K562 (cell line): ENCODE results near the gene DRC1. TPM values are rescaled to one million over a fixed set of nuclear protein-coding genes. Genes with fewer than 3 reads are reported as not detected.

Experiments used
- BHLHE40 ChIP-seq: IDR thresholded peaks from 2 replicates; pipeline ENCODE4 v1.6.1; 2011; ENCODE audit warnings: low read length, improper control_type of control experiment
- EWSR1 ChIP-seq: fragments of 450-650 bp; IDR thresholded peaks from 2 replicates; pipeline ENCODE4 v1.6.1; 2018; ENCODE audit warnings: borderline replicate concordance, mild to moderate bottlenecking, low read depth, moderate library complexity; ENCODE audit not compliant: partially characterized antibody
- JUND ChIP-seq, 2 experiments: IDR thresholded peaks; 2 replicates in 1 of 2; 3 replicates in 1 of 2; pipeline ENCODE4 v1.6.1; 2011; ENCODE audit warnings: borderline replicate concordance in 2 of 2, low read depth in 2 of 2, low read length in 2 of 2, improper control_type of control experiment in 1 of 2, missing biosample characterization in 1 of 2, missing genetic modification characterization in 1 of 2, missing genetic modification reagents in 1 of 2
- KHSRP ChIP-seq: fragments of 450-650 bp; IDR thresholded peaks from 2 replicates; pipeline ENCODE4 v1.6.1; 2017
- NEUROD1 ChIP-seq: fragments of 150-350 bp; IDR thresholded peaks from 2 replicates; pipeline ENCODE4 v1.6.1; 2014; ENCODE audit warnings: borderline replicate concordance, low read length, low read depth; ENCODE audit not compliant: partially characterized antibody
- NFE2 ChIP-seq: IDR thresholded peaks from 2 replicates; pipeline ENCODE4 v1.6.1; 2014; ENCODE audit warnings: antibody characterized with exemption, low read depth
- NFE2L1 ChIP-seq: fragments of 450-650 bp; IDR thresholded peaks from 2 replicates; pipeline ENCODE4 v1.6.1; 2016; ENCODE audit warnings: missing genetic modification characterization, low read depth, mild to moderate bottlenecking, missing compliant biosample characterization, moderate library complexity, borderline replicate concordance
- PKNOX1 ChIP-seq: fragments of 450-650 bp; IDR thresholded peaks from 2 replicates; pipeline ENCODE4 v1.6.1; 2016
- POU5F1 ChIP-seq: fragments of 150-350 bp; IDR thresholded peaks from 2 replicates; pipeline ENCODE4 v1.6.1; 2014; ENCODE audit warnings: borderline replicate concordance, low read length, low read depth, mild to moderate bottlenecking; ENCODE audit not compliant: partially characterized antibody
- PTTG1 ChIP-seq: fragments of 450-650 bp; IDR thresholded peaks from 2 replicates; pipeline ENCODE4 v1.6.1; 2016; ENCODE audit warnings: low read depth, mild to moderate bottlenecking, missing genetic modification characterization, missing compliant biosample characterization
- RFX5 ChIP-seq: IDR thresholded peaks from 2 replicates; pipeline ENCODE4 v1.6.1; 2011; ENCODE audit warnings: low read depth, mild to moderate bottlenecking, improper control_type of control experiment, low read length
- SRSF1 ChIP-seq: fragments of 200-400 bp; formaldehyde crosslinking; IDR thresholded peaks from 2 replicates; pipeline ENCODE4 v1.6.1; 2017; ENCODE audit warnings: mild to moderate bottlenecking, low read depth, low read length, moderate library complexity
- ZBTB26 ChIP-seq: fragments of 450-650 bp; formaldehyde crosslinking; IDR thresholded peaks from 2 replicates; pipeline ENCODE4 v1.4.0; 2022; ENCODE audit warnings: missing genetic modification characterization
- ZNF318 ChIP-seq, 2 experiments: fragments of 450-650 bp; IDR thresholded peaks; 2 replicates each; pipeline ENCODE4 v1.6.1; 2016; ENCODE audit warnings: mild to moderate bottlenecking in 2 of 2, borderline replicate concordance in 1 of 2, low read depth in 1 of 2, moderate library complexity in 1 of 2
- polyA plus RNA-seq, 8 experiments: library from polyadenylated mRNA; depleted of rRNA in 4 of 8; stranded (reverse) in 5 of 8; unstranded in 3 of 8; fragments of >200 nt; fragmentation: Nextera tagmentation in 2 of 8; fragmentation: Illumina TruSeq in 1 of 8; extraction: Ambion mirVana in 2 of 8; extraction: Trizol in 1 of 8; gene quantifications; 2 replicates each; pipeline versions ENCODE4 v1.2.1 to v1.2.3, GENCODE V29; 2011 to 2014; ENCODE audit warnings: inconsistent platforms in 1 of 8, missing spikeins in 1 of 8
- total RNA-seq, 7 experiments: library from RNA; depleted of rRNA in 6 of 7; stranded (reverse); fragments of >200 nt in 6 of 7; fragmentation: Illumina TruSeq in 2 of 7; extraction: Trizol in 2 of 7; gene quantifications; 2 replicates each; pipeline versions ENCODE4 v1.2.1 to v1.2.3, GENCODE V29; 2011 to 2021; ENCODE audit warnings: low replicate concordance in 1 of 7

Gene DRC1
- total and polyA plus RNA-seq, 9 of the 15 experiments (the other 6 are each of a cell fraction or from before 2014, with no cell fraction given), result 0.07 to 0.10 TPM; not detected in 7

GRCh38 chr2:26412091-26412673 lies 10.5 kb downstream of the DRC1 start (continued):
- TF ChIP-seq KHSRP (no peak), RFX5 (no peak), ZNF318 (IDR thresholded peaks at IDR 0.05; ENCODE audit: borderline replicate concordance in 1 of 2, low read depth in 1 of 2) (peak in 1 of 2 experiments; percentile 97; a peak in 2 of 4 replicates), NFE2 (peak; percentile 97), PKNOX1 (peak; percentile 7; the same call in 1 of the 2 replicates), JUND (IDR thresholded peaks at IDR 0.05; ENCODE audit: borderline replicate concordance, low read depth, low read length) (peak; percentile 98), JUND (tag; IDR thresholded peaks at IDR 0.05; ENCODE audit: borderline replicate concordance, low read depth, low read length) (peak; percentile 96), PTTG1 (tag) (0 out of 2 replicates have a peak, but pooled peaks have one; percentile 15), POU5F1 (no peak), BHLHE40 (peak; percentile 67), EWSR1 (no peak), SRSF1 (no peak), NEUROD1 (peak; percentile 84), ZBTB26 (CRISPR knock-in tag) (no peak), NFE2L1 (tag) (peak; percentile 72)
